Measurements from ENCODE around the gene CHRNA10. TPM values are rescaled to one million over a fixed set of nuclear protein-coding genes. Genes with fewer than 3 reads are reported as not detected.
"Not testable (repeated sequence)": the region's sequence is repeated elsewhere in the genome, so short reads cannot be mapped to it uniquely, and the experiment has no call there.

Gene CHRNA10
- total RNA-seq, 1 experiment from 2014 or later, result 0.28 TPM

GRCh38 chr11:3665336-3666022 lies 5.7 kb downstream of the CHRNA10 start:
- DNase-seq (ENCODE audit: low spot score), result no peak

GRCh38 chr11:3664032-3664630 lies 7.1 kb downstream of the CHRNA10 start:
- no peak for DNase-seq (ENCODE audit: low spot score)

- DNase-seq (ENCODE audit: low spot score), result no peak
These were observed 8.3 kb downstream of the CHRNA10 start for GRCh38 chr11:3662856-3663255.

GRCh38 chr11:3660960-3661359 lies 10.2 kb downstream of the CHRNA10 start:
- no peak for DNase-seq (ENCODE audit: low spot score)

- DNase-seq (ENCODE audit: low spot score), result no peak
These were observed 11.3 kb downstream of the CHRNA10 start for GRCh38 chr11:3659595-3660515.

- DNase-seq (ENCODE audit: low spot score), result no peak
These were observed 12.9 kb downstream of the CHRNA10 start for GRCh38 chr11:3658252-3658651.

GRCh38 chr11:3657331-3657730 lies 13.9 kb downstream of the CHRNA10 start:
- not testable (repeated sequence) for DNase-seq (ENCODE audit: low spot score)

GRCh38 chr11:3655547-3655946 lies 15.6 kb downstream of the CHRNA10 start:
- no peak for DNase-seq (ENCODE audit: low spot score)

GRCh38 chr11:3652514-3652913 lies 18.7 kb downstream of the CHRNA10 start:
- not testable (repeated sequence) for DNase-seq (ENCODE audit: low spot score)

GRCh38 chr11:3649374-3649773 lies 21.8 kb downstream of the CHRNA10 start:
- not testable (repeated sequence) for DNase-seq (ENCODE audit: low spot score)

- not testable (repeated sequence) for DNase-seq (ENCODE audit: low spot score)
These were observed 22.3 kb downstream of the CHRNA10 start for GRCh38 chr11:3648843-3649242.

GRCh38 chr11:3645552-3645951 lies 25.6 kb downstream of the CHRNA10 start:
- DNase-seq (ENCODE audit: low spot score), result no peak

GRCh38 chr11:3644817-3645235 lies 26.4 kb downstream of the CHRNA10 start, which contains the start of gene ART1:
Gene ART1, plus strand, starts transcription at chr11:3645128. Its CDS starts 14,086 bp downstream, at chr11:3659214.
- DNase-seq (ENCODE audit: low spot score), result peak; percentile 55

- not testable (repeated sequence) for DNase-seq (ENCODE audit: low spot score)
These were observed 28.1 kb downstream of the CHRNA10 start for GRCh38 chr11:3643102-3643546.

GRCh38 chr11:3642071-3642951 lies 28.9 kb downstream of the CHRNA10 start:
- DNase-seq (ENCODE audit: low spot score), result peak; percentile 53

GRCh38 chr11:3641701-3642070 lies 29.5 kb downstream of the CHRNA10 start, which contains the start of gene ART5:
Gene ART5, minus strand, starts transcription at chr11:3641992. Its CDS starts 130 bp downstream, at chr11:3641862.
- DNase-seq (ENCODE audit: low spot score), result no peak

GRCh38 chr11:3641191-3641590 lies 30.0 kb downstream of the CHRNA10 start:
- DNase-seq (ENCODE audit: low spot score), result no peak

GRCh38 chr11:3639841-3640240 lies 31.3 kb downstream of the CHRNA10 start:
- DNase-seq (ENCODE audit: low spot score), result no peak

GRCh38 chr11:3638513-3638912 lies 32.7 kb downstream of the CHRNA10 start:
- DNase-seq (ENCODE audit: low spot score), result no peak

- no peak for DNase-seq (ENCODE audit: low spot score)
These were observed 34.0 kb downstream of the CHRNA10 start for GRCh38 chr11:3637201-3637600.

Measured in A172 (cell line).